Hepatocyte (in vitro differentiated cells): ENCODE data around the gene OR6J1.
A peak's percentile ranks its signal among the peaks of the same experiment; 100 is the strongest.

Source experiments
- CTCF ChIP-seq: fragments of 200-600 bp; sonication (generic); IDR thresholded peaks from 2 replicates; pipeline ENCODE4 v1.5.1; 2016; ENCODE audit warnings: antibody characterized with exemption, mild to moderate bottlenecking; ENCODE audit not compliant: poor library complexity
- EZH2 ChIP-seq: fragments of 200-600 bp; sonication (generic); IDR thresholded peaks from 2 replicates; pipeline ENCODE4 v1.6.1; 2016; ENCODE audit warnings: antibody characterized with exemption, mild to moderate bottlenecking, borderline replicate concordance

- TF ChIP-seq CTCF = peak; percentile 50
- TF ChIP-seq EZH2 = no peak
These were observed 13.7 kb upstream of the OR6J1 start for GRCh38 chr14:22657861-22658260.
